A549 (cell line): Measurements from ENCODE around the gene RNF166. TPM values are rescaled to one million over a fixed set of nuclear protein-coding genes. Genes with fewer than 3 reads are reported as not detected.

Source experiments
- ATAC-seq, 2 experiments: fragments of 200-7000 bp in 1 of 2; fragments of >200 bp in 1 of 2; cut with Nextera tagmentation in 1 of 2; cut with Tn5 transposase in 1 of 2; 3 replicates each; pipeline versions ENCODE4 v1.8.0 to v1.9.1; 2018 to 2020; ENCODE audit warnings: mild to moderate bottlenecking in 1 of 2, moderate library complexity in 1 of 2
- CTCF ChIA-PET: fragments of 300-600 bp; sonication (Branson Sonifier 250); formaldehyde crosslinking; extraction: SDS; loops from one replicate; lab custom pipeline; 2021; ENCODE audit warnings: antibody characterized with exemption, inconsistent platforms; lab: Yijun Ruan, JAX
- POLR2A ChIA-PET: fragments of 350-600 bp; formaldehyde crosslinking; extraction: SDS; loops from one replicate; lab custom pipeline; 2021; ENCODE audit warnings: antibody characterized with exemption, inconsistent platforms; lab: Yijun Ruan, JAX
- DNase-seq, 2 experiments: peaks; one replicate each; pipeline versions ENCODE4 v3.0.0 to v3.0.0-alpha.2; 2011 to 2016; ENCODE audit warnings: low read depth in 1 of 2, low spot score in 1 of 2
- FAIRE-seq: peaks from 2 replicates; lab custom pipeline; 2011; peaks lifted over from hg19 to GRCh38; lab: Jason Lieb, UNC
- H3K27ac ChIP-seq, 2 experiments: fragments of >200 bp; sonication (Bioruptor Twin); formaldehyde crosslinking; 3 replicates each; pipeline ENCODE4 v1.5.1; 2016 to 2017
- H3K4me1 ChIP-seq: fragments of >200 bp; sonication (Bioruptor Twin); formaldehyde crosslinking; 3 replicates; pipeline ENCODE4 v1.6.1; 2016
- H3K4me2 ChIP-seq: fragments of >200 bp; sonication (Bioruptor Twin); formaldehyde crosslinking; 3 replicates; pipeline ENCODE4 v1.6.1; 2016
- H3K4me3 ChIP-seq: fragments of >200 bp; sonication (Bioruptor Twin); formaldehyde crosslinking; 3 replicates; pipeline ENCODE4 v1.5.1; 2016
- H3K9me3 ChIP-seq: fragments of >200 bp; sonication (Bioruptor Twin); formaldehyde crosslinking; 3 replicates; pipeline ENCODE4 v1.6.1; 2016
- ATOH8 ChIP-seq: fragments of 250-450 bp; sonication (Bioruptor Pico); IDR thresholded peaks from 2 replicates; pipeline ENCODE4 v1.5.0; 2020; ENCODE audit warnings: low read depth, mild to moderate bottlenecking, moderate library complexity
- CBX2 ChIP-seq: fragments of 200-600 bp; sonication (generic); IDR thresholded peaks from 2 replicates; pipeline ENCODE4 v1.6.1; 2016; ENCODE audit warnings: low read depth, mild to moderate bottlenecking, borderline replicate concordance
- CBX8 ChIP-seq: fragments of 200-600 bp; sonication (generic); IDR thresholded peaks from 2 replicates; pipeline ENCODE4 v1.6.1; 2016
- CEBPB ChIP-seq, 2 experiments: fragments of >200 bp in 1 of 2; sonication (Bioruptor Twin) in 1 of 2; formaldehyde crosslinking in 1 of 2; IDR thresholded peaks; 2 replicates each; pipeline ENCODE4 v1.6.1; 2012 to 2016
- CHD4 ChIP-seq: fragments of 200-600 bp; sonication (generic); IDR thresholded peaks from 2 replicates; pipeline ENCODE4 v1.6.1; 2016; ENCODE audit warnings: antibody characterized with exemption, mild to moderate bottlenecking, borderline replicate concordance
- E2F6 ChIP-seq: IDR thresholded peaks from 2 replicates; pipeline ENCODE4 v1.6.1; 2012; ENCODE audit warnings: low read depth, borderline replicate concordance
- EHF ChIP-seq: fragments of 250-450 bp; sonication (Bioruptor Pico); IDR thresholded peaks from 2 replicates; pipeline ENCODE4 v1.5.0; 2020; ENCODE audit warnings: mild to moderate bottlenecking
- ELK1 ChIP-seq: fragments of 150-350 bp; IDR thresholded peaks from 2 replicates; pipeline ENCODE4 v1.6.1; 2014; ENCODE audit warnings: low read depth, mild to moderate bottlenecking, low read length
- HES2 ChIP-seq: fragments of >200 bp; sonication (Bioruptor Twin); formaldehyde crosslinking; IDR thresholded peaks from 2 replicates; pipeline ENCODE4 v1.6.1; 2016
- HMGXB4 ChIP-seq: fragments of 250-450 bp; sonication (Bioruptor Pico); IDR thresholded peaks from 2 replicates; pipeline ENCODE4 v1.5.0; 2021; ENCODE audit warnings: mild to moderate bottlenecking, moderate library complexity, borderline replicate concordance
- HOXB5 ChIP-seq: fragments of 250-450 bp; sonication (Bioruptor Pico); IDR thresholded peaks from 2 replicates; pipeline ENCODE4 v1.5.0; 2020; ENCODE audit warnings: mild to moderate bottlenecking, moderate library complexity
- JUNB ChIP-seq: fragments of >200 bp; sonication (Bioruptor Twin); formaldehyde crosslinking; IDR thresholded peaks from 2 replicates; pipeline ENCODE4 v1.6.1; 2016
- KDM1A ChIP-seq: fragments of 200-600 bp; sonication (generic); IDR thresholded peaks from 2 replicates; pipeline ENCODE4 v1.6.1; 2016; ENCODE audit warnings: low read depth, mild to moderate bottlenecking
- NR3C1 ChIP-seq: fragments of >200 bp; sonication (Bioruptor Twin); formaldehyde crosslinking; IDR thresholded peaks from 3 replicates; pipeline ENCODE4 v1.6.1; 2017
- PBX3 ChIP-seq: IDR thresholded peaks from 2 replicates; pipeline ENCODE4 v1.6.1; 2012
- RNF2 ChIP-seq: fragments of 200-600 bp; sonication (generic); IDR thresholded peaks from 2 replicates; pipeline ENCODE4 v1.6.1; 2016; ENCODE audit warnings: low read depth, mild to moderate bottlenecking, antibody characterized with exemption, moderate library complexity, borderline replicate concordance
- SREBF2 ChIP-seq: fragments of 450-650 bp; IDR thresholded peaks from 2 replicates; pipeline ENCODE4 v1.6.1; 2014; ENCODE audit warnings: mild to moderate bottlenecking, moderate library complexity
- TP53 ChIP-seq: fragments of 250-450 bp; sonication (Bioruptor Pico); IDR thresholded peaks from 2 replicates; pipeline ENCODE4 v1.5.0; 2021; ENCODE audit warnings: mild to moderate bottlenecking, moderate library complexity
- USF2 ChIP-seq: fragments of 450-650 bp; IDR thresholded peaks from 2 replicates; pipeline ENCODE4 v1.6.1; 2014; ENCODE audit warnings: antibody characterized with exemption
- ZNF302 ChIP-seq: fragments of 250-450 bp; sonication (Bioruptor Pico); IDR thresholded peaks from 2 replicates; pipeline ENCODE4 v1.9.0; 2021; ENCODE audit warnings: inconsistent platforms, mild to moderate bottlenecking, moderate library complexity
- WGBS: methylation state at CpG from one replicate; pipeline ENCODE4 v1.1.6; 2017; ENCODE audit errors: missing lambda C conversion rate; 5-methylcytosine and 5-hydroxymethylcytosine counted together
- polyA plus RNA-seq, 4 experiments: library from polyadenylated mRNA; depleted of rRNA in 3 of 4; stranded (reverse); fragments of >200 nt; fragmentation: RNase III in 1 of 4; extraction: RNeasy Plus Mini Kit Qiagen cat#74134 plus additional on column Dnase treatment in 1 of 4; gene quantifications; 2 replicates in 3 of 4; 3 replicates in 1 of 4; pipeline ENCODE4 v1.2.3, GENCODE V29; 2011 to 2017

The RNF166 gene
- polyA plus RNA-seq, 2 of the 4 experiments (the other 2 are of a cell fraction): 9.4 to 11.6 TPM

- Histone ChIP-seq H3K4me2 (peak overlapping the region; percentile 99), H3K4me1 (peaks cover 21% of the 10 kb centered on the region), H3K9me3 (no peaks in the 10 kb centered on the region), H3K4me3 (peak overlapping the region; percentile 94), H3K27ac (peak overlapping the region; percentile 89 to 93; a peak in 3 of 6 replicates)
- 66% methylated on average over 18 of the region's 20 CpGs for WGBS
- ATAC-seq (peak in 1 of 2 experiments; percentile 6; a peak in 1 of 6 replicates), DNase-seq (no peak), FAIRE-seq (no peak)
- no peak for TF ChIP-seq CBX8
- no peak for TF ChIP-seq JUNB
- TF ChIP-seq SREBF2: no peak
- TF ChIP-seq EHF (CRISPR knock-in tag): no peak
- no peak for TF ChIP-seq KDM1A
- TF ChIP-seq USF2: no peak
- TF ChIP-seq PBX3: no peak
- TF ChIP-seq HMGXB4 (CRISPR knock-in tag): no peak
- TF ChIP-seq HOXB5 (CRISPR knock-in tag): no peak
- TF ChIP-seq E2F6: no peak
- no peak for TF ChIP-seq RNF2
- TF ChIP-seq HES2: no peak
- TF ChIP-seq NR3C1: no peak
- TF ChIP-seq ELK1: no peak
- no peak for TF ChIP-seq CEBPB (IDR thresholded peaks at IDR 0.05)
- no peak for TF ChIP-seq TP53 (CRISPR knock-in tag)
- no peak for TF ChIP-seq ZNF302 (CRISPR knock-in tag)
- no peak for TF ChIP-seq CHD4
- TF ChIP-seq ATOH8 (CRISPR knock-in tag): no peak
- no peak for TF ChIP-seq CBX2
- ChIA-PET POLR2A (no interaction called here), CTCF (interaction anchor here (1.0 to 2.0 kb wide), 4 partner anchors 10 to 89 kb away, joined by 3 to 7 read pairs (median 4); no protein-coding TSS in a partner anchor)
Observed at GRCh38 chr16:88649195-88649923, 56.8 kb downstream of the RNF166 start.
